Fibroblast of skin of left quadriceps (primary cell): ENCODE measurements around the gene ZC3H7A.
"Not testable (repeated sequence)": the region's sequence is repeated elsewhere in the genome, so short reads cannot be mapped to it uniquely, and the experiment has no call there.

Experiments used
- DNase-seq, 2 experiments: peaks; one replicate each; pipeline ENCODE4 v3.0.0-alpha.2; 2013; ENCODE audit warnings: low read depth in 2 of 2

The ZC3H7A gene

DNA sequence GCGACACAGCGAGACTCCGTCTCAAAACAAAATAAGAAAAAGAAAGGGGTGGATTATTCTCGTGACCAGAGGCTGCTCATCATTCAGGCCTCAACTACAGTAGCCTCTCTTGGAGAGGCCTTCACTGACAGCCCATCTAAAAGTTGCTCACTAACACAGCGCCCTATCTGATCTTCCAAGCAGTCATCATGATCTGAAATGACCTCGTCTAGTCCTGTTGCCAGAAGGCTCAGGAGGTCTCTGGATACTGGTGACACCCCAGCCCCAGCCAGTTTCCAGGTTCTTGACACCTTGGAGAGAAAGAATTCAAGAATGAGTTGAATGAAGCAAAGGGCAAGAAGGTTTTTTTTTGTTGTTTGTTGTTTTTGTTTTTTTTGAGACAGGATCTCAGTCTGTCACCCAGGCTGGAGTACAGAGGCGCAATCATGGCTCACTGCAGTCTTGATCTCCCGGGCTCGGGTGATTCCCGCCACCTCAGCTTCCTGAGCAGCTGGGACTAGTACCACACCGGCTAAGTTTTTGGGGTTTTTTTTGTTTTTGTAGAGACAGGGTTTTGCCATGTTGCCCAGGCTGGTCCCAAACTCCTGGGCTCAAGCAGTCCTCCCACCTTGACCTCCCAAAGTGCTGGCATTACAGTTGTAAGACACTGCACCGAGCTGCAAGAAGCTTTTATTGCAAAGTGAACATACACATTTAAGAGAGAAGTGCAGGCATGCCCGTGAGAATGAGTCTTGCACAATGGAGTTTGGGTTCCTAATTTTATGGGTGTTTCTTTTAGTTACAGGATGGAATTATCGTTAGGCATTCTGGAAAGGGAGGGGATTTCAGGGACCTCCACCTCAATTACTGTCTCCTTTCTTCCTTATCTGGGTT is 2.7 kb upstream of the ZC3H7A start:
- DNase-seq, result no peak

DNA sequence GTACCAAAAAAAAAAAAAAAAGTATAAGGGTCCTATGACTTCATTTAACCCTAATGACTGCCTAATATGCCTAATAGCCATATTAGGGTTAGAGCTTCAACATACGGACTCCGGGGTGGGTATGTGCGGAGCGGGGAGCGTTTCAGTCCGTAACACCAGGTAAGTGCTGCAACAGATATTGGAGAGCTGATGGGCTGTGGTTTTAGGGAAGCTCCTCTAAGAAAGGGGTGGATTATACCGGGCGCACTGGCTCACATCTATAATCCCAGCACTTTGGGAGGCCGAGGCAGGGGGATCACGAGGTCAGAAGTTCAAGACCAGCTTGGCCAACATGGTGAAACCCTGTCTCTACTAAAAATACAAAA is 1.9 kb upstream of the ZC3H7A start:
- no peak for DNase-seq

DNA sequence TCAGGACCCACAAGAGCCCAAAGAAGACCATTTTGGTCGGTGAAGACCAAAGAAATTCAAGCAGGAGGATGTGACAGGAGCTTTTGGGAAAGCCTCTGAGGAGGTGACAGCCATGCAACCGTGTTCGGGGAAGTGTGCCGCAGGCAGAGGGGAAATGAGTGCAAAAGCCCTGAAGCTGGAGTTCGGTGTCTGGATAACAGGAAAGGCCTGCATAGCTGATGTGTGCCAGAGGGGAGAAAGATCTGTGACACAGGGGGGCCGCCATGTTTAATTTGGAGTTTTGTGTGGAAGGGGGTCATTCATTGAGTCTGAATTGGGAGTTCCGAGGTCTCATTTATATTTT is 870 bp upstream of the ZC3H7A start:
- no peak for DNase-seq

DNA sequence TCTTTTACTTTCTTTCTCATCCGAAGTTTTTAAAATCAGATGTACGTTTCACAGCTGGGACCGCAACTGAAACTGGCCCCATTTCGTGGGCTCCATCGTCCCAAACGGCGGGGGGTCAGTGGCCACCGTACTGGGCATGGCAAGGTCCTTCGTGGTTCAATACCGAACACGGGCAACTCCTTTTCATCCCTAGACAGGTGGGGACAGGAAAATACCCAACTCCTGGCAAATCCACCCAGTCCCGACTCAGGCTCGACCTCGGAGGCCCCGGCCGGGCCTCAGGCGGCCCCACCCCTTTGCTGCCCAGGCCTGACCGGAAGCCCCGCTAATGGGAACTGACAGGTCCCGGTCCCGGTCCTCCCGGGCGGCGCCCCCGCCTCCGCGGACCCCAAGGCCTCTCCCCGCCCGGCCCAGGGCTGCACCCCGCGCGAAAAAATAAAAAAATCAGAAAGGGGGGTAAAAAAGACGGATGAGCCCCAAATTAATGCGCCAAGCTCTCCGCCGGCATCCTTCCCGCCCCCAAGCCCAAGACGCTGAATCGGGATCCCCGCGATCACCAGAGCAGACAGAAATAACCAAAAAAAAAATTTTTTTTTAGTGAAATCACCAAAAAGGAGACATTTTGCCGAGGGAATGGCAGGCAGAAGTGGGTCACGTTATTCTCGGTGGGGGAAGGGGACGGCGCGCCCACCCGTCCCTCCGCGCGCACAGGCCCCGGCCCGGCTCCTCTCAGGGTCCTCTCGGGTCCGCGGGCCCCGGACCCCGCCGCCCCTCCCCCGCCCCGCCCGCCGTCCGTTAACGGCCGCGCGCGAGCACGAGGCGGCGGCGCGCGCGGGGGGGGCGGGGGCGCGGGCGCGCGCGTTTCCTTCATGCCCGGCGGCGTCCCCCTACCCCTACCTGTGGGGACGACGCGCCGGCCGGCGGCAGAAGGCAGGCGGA is 562 bp downstream of the ZC3H7A start:
- no peak for DNase-seq

DNA sequence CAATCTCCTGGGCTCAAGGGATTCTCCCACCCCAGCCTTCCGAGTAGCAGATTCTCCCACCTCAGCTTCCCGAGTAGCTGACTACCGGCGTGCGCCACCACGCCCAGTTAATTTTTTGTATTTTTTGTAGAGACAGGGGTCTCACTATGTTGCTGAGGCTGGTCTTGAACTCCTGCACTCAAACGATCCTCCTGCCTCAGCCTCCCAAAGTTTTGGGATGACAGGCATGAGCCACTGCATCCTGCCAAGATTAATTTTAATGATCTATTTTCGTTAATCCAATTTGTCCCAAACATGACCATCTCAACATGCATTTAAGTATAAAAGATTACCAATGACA is 1.2 kb downstream of the ZC3H7A start:
- no peak for DNase-seq

DNA sequence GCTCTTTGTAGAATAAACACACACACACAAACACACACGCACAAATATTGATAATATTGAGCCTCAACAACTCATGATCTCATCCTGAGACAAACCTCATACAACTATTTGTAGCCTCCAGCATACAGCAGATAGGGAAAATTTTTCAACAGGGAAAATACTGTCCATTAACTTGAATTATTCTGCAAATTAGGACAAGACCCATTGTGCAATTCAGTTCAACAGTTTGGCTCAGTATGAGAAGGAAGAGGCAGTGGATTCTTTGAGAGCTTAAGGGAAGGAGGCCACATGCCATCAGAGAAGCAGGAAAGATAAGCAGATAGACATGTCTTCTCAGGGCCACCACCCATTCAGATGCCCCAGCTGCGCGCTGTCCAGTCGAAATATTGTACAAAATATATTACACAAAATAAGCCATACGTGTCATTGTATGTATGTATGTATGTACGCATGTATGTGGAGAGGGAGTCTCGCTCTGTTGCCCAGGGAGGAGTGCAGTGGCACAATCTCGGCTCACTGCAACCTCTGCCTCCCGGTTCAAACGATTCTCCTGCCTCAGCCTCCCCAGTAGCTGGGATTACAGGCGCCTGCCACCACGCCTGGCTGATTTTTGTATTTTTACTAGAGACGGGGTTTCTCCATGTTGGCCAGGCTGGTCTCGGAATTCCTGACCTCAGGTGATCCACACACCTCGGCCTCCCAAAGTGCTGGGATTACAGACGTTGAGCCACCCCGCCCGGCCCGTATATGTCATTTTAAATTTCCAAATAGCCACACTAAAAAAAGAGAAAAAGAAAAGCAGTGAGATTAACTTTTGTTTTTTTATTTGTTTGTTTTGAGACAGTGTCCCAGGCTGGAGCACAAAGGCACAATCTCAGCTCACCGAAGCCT is 1.8 kb downstream of the ZC3H7A start:
- DNase-seq, result no peak

DNA sequence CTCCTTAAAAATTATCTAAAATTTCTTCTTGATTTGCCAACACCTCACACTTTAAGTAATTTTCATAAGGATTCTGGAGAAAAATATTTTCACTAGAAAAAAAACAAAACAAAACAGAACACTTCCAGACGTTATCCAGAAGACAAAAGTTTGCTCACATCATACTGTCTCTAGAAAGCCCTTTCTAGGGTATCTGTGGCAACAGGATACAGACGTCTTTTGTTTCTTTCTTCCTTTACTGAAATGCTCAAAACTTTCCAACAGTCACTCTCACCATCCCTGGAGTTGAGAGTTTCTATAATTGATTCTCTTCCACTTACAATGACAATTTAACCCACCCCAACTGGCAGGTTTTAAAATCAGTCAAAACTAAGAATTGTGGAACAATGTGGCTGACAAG is 2.6 kb downstream of the ZC3H7A start:
- no peak for DNase-seq

DNA sequence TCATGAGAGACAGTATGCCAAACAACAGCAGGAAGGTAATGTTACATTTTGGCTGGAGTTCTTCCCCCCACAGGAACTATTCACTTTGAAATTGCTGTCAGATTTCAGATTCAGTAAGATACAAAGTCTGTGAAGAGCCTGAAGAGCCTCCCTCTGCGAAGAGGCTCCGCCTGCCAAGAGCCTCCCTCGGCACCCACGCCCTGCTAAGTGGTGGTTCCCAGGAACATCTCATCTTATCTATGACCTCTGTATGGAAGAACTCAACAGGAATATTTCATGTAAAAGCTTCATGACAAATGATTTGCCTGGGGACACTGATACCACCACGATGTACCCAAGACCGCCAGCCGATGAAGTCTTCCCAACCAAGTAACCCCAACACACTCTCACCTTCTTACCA is 3.2 kb downstream of the ZC3H7A start:
- no peak for DNase-seq

DNA sequence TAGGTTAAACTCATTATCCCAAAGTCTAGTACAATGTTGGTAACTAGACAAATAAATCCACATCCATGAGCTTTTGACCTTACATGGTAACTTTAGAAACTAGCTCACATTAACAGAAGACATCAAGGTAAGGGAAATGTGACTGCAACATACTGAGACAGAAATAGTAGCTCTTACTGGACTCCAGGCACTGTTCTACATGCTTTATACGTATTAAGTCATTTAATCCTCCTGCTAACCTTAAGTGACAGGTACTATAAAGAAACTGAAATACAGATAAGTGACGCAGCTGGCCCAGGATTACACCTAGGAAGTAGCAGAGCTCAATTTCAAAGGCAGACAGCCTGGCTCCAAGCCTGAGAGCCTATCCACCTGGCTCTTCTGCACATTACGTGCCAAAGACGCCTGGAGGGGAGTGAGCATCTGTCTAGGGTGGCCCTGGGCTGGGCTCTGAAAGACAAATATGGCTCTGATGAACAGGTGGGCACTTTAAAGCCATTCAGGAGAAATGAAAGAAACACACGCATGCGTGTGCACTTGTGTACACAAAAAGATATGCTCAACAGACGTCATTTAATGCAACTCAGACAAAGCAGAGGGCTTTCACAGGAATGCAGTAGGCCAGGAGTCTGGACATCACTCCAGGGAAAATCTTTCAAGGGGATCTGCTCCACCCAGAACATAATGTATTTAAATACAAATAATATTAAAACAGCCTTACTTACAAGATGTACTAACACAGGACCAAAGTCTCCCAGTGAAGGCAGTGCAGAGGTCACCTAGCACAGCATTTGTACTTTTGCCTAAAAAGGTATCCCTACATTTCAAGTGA is 4.4 kb downstream of the ZC3H7A start:
- DNase-seq, result no peak

DNA sequence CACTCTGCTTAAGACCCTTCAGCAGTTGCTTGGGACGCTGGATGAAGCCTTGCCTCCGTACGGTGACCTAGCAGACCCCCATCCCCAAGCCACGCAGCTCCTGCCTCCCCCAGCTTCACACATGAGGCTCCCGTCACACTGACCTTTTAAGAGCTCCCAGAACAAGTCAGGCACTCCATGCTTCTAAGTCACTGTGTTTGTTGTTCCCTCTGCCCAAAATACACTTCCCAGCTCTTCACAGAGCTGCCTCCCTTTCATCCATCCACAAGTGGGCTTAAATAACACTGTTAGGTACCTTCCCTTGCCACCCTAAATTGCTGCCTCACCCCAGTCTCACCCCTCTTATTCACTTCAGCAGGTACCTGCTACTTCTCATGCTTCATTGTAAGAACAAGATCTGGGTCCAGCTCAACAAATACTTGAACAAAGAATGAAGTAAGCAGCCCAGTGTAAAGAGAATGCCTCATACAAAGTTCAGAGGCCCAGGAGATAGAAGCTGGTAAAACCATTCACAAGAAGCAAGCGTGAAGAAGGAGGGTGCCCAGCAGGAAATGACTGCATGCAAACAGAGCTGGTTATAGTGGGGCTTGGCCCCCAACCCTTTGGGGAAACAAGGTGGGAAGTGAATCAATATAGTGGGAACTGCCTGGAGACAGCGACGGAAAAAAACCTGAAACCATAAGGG is 5.8 kb downstream of the ZC3H7A start:
- DNase-seq, result no peak

DNA sequence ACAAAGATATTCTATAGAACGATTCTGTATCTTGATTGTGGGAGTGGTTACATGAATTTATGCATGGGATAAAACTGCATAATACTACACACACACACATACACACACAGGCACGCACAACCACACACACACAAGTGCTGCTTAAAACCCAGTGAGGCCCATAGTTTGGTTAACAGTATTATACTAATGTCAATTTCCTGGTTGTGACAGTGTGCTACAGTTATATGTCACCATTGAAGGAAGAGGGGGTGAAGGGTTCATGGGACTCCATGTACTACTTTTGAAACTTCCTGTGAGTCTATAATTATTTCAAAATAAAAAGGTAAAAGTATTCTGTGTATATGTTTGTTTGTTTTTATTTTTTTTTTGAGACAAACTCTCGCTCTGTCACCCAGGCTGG is 8.1 kb downstream of the ZC3H7A start:
- DNase-seq, result no peak

DNA sequence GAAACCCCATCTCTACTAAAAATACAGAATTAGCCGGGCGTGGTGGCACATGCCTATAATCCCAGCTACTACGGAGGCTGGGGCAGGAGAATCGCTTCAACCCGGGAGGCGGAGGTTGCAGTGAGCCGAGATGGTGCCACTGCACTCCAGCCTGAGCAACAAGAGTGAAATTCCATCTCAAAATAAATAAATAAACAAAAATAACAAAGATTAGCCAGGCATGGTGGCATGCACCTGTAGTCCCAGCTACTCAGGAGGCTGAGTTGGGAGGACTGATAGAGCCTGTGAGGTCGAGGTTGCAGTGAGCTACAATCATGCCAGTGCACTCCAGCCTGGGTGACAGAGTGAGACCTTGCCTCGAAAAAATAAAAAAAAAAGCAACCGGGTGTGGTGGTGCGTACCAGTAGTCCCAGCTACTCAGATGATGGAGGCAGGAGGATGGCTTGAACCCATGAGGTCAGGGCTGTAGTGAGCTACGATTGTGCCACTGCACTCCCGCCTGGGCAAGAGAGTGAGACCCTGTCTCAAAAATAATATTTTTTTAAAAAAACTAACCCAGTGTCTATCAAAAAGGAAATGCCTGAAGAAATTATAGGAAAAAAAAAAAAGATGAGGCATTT is 12.0 kb downstream of the ZC3H7A start:
- not testable (repeated sequence) for DNase-seq

DNA sequence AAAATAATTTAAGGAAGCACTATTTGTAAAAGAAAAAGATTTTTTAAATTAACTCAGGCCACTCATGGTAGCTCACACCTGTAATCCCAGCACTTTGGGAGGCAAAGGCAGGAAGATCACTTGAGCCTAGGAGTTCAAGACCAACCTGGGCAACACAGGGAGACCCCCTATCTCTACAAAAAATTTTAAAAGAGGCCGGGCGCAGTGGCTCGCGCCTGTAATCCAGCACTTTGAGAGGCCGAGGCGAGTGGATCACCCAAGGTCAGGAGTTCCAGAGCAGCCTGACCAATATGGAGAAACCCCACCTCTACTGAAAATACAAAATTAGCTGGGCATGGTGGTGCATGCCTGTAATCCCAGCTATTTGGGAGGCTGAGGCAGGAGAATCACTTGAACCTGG is 12.7 kb downstream of the ZC3H7A start:
- DNase-seq, result not testable (repeated sequence)

DNA sequence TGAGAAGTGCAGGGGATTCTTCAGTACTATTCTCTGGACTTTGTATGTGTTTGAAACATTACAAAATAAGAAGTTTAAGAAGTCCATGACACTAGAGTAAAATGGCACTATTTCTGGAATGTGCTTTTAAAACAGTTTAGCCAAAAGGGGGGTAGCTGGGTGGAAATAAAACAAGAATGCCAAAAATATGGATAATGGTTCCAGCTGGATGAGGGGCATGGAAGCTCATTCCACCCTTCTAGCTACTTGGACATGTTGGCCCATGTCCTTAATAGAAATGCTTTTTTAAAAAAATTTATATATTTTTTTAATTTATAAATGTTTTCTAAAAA is 13.1 kb downstream of the ZC3H7A start:
- DNase-seq, result no peak

DNA sequence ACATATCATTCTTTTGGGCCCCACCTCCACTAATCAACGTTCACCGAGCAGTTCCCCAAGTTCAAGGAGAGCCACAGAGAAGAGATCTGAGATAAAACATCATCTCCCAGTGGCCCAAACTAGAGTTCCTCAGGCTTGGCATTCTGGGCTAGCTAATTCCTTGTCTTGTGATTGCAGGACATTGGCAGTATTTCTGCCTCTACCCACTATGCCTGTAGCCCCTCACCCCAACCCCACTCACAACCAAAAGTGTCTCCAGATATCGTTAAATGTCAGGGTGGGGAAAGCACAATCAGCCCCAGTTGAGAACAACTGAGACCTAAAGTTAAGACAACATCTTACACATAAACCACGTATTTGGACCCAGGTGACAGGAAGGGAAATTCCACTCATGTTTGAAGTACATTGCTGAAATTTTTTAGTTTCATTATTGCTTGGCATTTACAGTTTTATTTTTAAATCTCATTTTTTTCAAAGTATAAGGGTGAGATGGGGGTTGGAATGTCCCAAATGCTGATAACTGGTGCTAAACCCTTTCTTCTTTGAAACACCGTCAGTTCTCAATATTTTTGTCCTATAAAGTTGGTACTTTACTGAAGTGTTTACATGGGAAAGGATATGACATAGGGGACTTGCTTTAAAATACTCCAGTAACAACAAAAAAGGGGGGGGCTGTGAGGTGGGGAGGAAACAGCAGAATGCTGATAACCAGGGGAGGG is 13.6 kb downstream of the ZC3H7A start:
- DNase-seq, result no peak

DNA sequence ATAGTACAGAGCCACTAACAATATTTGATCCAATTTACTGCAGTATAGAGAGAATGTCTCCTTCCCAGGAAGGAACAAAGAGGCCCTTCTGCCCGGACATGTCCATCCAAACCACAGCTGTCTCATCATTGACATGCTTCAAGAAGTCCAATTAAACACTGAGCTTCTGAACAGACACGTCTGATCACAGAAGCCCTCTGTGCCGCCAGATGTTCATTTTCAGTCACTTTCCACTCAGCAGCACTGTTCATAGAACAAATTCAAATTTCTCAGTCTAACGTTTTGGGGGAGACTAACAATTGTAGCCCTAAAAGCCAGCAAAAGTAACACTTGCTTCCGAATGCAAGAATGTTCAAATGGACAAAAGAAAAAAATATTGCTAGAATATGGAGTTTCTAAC is 15.3 kb downstream of the ZC3H7A start:
- DNase-seq, result no peak

DNA sequence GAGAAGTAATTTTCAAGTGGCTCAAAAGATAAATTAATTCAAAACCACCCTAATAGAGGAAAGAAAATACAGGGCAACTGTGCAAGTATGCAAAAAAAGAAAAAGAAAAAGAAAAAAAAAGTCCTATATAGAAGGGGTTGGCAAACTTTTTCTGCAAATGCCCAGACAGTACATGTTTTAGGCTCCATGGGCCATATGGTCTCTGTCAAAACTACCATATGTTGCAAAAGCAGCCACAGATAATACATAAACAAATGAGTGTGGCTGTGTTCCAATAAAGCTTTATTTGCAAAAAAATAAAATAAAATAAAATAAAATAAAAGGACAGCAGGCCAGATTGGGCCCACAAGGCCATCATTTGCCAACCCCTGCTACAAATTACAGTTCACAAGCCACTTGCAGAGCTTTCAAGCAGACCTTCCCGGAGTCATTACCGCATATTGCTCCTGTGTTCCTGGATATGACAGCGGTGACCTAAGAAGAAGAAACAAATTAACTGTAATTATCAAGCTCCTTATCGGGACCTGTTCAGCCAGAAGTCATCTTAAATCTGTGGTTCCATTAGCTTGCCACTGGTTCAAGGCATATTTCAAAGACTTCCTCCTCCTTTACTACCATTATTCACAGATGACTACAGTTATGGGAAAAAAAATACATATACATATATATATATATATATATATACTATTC is 15.9 kb downstream of the ZC3H7A start:
- DNase-seq, result no peak

DNA sequence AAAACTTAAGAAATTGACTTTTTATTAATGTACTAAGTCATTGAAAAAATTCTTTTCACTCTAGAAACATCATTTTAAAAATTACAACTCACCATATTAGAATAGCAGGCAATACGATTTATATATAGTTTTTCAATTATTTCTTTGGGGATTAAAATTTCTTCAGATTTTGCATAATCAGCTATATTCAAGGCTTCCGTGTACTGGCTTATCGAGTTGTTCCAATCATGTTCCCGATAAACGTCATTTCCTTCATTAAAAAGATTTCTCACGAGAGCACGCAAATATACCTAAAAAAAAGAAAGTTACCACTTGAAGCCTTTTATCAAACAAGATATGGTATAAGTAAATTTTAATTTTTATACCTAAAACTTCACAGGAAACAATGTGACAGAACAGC is 18.0 kb downstream of the ZC3H7A start:
- DNase-seq, result no peak

DNA sequence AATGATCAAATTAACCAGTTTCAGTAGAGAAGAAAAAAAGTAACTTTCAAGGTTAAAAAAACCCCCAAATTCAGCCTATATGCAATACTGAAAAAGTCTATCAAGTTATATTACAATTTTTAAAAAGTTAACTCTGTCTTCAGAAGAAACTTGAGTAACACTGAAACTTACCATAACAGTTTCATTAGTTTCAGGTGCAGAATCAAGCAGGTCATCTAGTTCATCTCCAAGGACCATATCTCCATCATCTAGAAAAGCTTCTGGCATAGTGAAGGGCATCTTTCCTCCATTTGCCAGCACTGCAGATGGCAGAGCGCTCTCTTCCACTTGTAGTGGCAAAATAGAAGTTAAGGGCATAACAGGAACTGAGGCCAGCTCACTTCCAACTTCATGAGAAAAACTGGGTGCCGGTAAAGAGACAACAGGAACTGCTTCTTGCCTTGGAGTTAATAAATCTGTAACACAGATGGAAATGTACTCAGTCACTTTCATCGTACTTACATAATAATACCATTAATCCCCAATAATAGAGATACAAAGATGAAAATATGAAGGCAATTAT is 22.9 kb downstream of the ZC3H7A start:
- DNase-seq, result no peak
